Measurements from ENCODE around the gene LATS1. TPM values are rescaled to one million over a fixed set of nuclear protein-coding genes. Genes with fewer than 3 reads are reported as not detected.

Gene LATS1
- polyA plus RNA-seq, 3 donors = 5.2 to 10.3 (median 10.1) TPM

DNA sequence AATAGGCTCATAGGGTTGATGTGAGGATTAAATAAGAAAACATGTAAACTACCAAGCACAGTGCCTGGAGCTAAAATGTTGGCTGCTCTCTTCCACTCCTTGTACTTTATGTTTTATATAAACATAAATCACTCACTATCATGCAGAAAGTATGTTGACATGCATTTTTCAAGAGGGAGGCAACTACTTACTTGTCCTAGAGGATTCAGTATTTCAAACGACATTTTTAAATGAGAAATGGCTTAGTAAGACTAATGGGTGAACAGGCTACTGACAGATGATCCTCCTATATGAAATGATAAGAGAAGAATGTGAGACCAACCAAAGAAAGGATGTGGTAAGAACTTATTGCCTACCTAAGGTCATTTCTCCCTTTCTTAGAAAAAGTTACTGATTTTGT, 21.0 kb downstream of the LATS1 start:
- H3K27ac ChIP-seq (ENCODE audit: low read depth in 1 of 2, low read length in 2 of 2) = no peak overlapping the region
- no peak overlapping the region for H3K4me2 ChIP-seq (replicated peaks; ENCODE audit: extremely low read depth, low read length, poor library complexity, severe bottlenecking)
- H3K9ac ChIP-seq (ENCODE audit: insufficient read depth, low read length, poor library complexity, severe bottlenecking) = no peak overlapping the region
- H3K4me1 Mint-ChIP-seq = no peaks in the 10 kb centered on the region
- TF ChIP-seq, protein P1, sequence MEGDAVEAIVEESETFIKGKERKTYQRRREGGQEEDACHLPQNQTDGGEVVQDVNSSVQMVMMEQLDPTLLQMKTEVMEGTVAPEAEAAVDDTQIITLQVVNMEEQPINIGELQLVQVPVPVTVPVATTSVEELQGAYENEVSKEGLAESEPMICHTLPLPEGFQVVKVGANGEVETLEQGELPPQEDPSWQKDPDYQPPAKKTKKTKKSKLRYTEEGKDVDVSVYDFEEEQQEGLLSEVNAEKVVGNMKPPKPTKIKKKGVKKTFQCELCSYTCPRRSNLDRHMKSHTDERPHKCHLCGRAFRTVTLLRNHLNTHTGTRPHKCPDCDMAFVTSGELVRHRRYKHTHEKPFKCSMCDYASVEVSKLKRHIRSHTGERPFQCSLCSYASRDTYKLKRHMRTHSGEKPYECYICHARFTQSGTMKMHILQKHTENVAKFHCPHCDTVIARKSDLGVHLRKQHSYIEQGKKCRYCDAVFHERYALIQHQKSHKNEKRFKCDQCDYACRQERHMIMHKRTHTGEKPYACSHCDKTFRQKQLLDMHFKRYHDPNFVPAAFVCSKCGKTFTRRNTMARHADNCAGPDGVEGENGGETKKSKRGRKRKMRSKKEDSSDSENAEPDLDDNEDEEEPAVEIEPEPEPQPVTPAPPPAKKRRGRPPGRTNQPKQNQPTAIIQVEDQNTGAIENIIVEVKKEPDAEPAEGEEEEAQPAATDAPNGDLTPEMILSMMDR (IDR thresholded peaks at IDR 0.05) = no peak
- DNase-seq = no peak
- H4K20me1 ChIP-seq (ENCODE audit: insufficient read depth, low read length) = peaks cover 99% of the 10 kb centered on the region
- peaks cover 43 to 91% of the 10 kb centered on the region in 2 donors for H3K36me3 ChIP-seq (replicated peaks in 1 of 2; ENCODE audit: control insufficient read depth in 1 of 2, insufficient read depth in 2 of 2, low read length in 2 of 2)
- no peaks in the 10 kb centered on the region for H3K27me3 ChIP-seq (ENCODE audit: control insufficient read depth in 2 of 2, insufficient read depth in 2 of 2, low read length in 2 of 2)
- 100% methylated on average over 1 of the region's 1 CpG for WGBS (ENCODE audit: insufficient coverage)
- no peaks in the 10 kb centered on the region for H3K27me3 Mint-ChIP-seq (ENCODE audit: low read depth in 3 of 3)
- peaks cover 91% of the 10 kb centered on the region for H3K79me2 ChIP-seq (ENCODE audit: insufficient read depth, low read length)
- intact Hi-C loops (cut with micrococcal nuclease) = no loop called here
- H2AFZ ChIP-seq (ENCODE audit: insufficient read depth, low read depth, low read length, poor library complexity, severe bottlenecking) = no peak overlapping the region
- H3K9me3 ChIP-seq (replicated peaks in 1 of 2; ENCODE audit: control insufficient read depth in 1 of 2, insufficient read depth in 1 of 2, low read length in 2 of 2) = no peaks in the 10 kb centered on the region
- H3K9me3 Mint-ChIP-seq = no peaks in the 10 kb centered on the region
- peaks cover 44 to 64% of the 10 kb centered on the region in 2 donors for H3K36me3 Mint-ChIP-seq
- H3K4me3 ChIP-seq (replicated peaks in 1 of 3; ENCODE audit: low read depth in 2 of 3, low read length in 3 of 3) = no peak overlapping the region
- no peak overlapping the region for H3K27ac Mint-ChIP-seq
- H3K4me1 ChIP-seq (ENCODE audit: control insufficient read depth in 1 of 2, insufficient read depth in 2 of 2, low read length in 2 of 2) = no peaks in the 10 kb centered on the region
- H3K4me3 Mint-ChIP-seq = no peak overlapping the region

DNA sequence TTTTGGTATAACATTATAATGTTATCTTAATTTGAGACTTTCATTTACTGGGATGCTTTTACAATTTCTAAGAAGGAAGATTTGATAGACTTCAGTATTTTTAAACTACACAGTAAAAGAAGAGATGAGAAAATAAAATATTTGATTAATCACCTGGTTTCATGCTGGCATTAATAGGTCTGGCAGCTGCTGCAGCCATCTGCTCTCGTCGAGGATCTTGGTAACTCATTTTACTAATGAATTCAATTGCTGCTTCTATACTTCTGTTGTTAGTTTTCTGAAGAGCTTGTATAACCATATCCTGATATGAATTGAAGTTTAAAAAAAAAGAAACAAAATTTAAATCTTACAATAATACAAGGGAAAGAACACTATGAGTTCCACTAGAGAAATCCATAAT, 23.0 kb downstream of the LATS1 start:
- peaks cover 45 to 66% of the 10 kb centered on the region in 2 donors for H3K36me3 Mint-ChIP-seq
- Histone ChIP-seq H3K9ac (ENCODE audit: insufficient read depth, low read length, poor library complexity, severe bottlenecking) (no peak overlapping the region), H4K20me1 (ENCODE audit: insufficient read depth, low read length) (peaks cover 95% of the 10 kb centered on the region), H3K4me3 (replicated peaks in 1 of 3; ENCODE audit: low read depth in 2 of 3, low read length in 3 of 3) (no peak overlapping the region), H3K9me3 (replicated peaks in 1 of 2; ENCODE audit: control insufficient read depth in 1 of 2, insufficient read depth in 1 of 2, low read length in 2 of 2) (no peaks in the 10 kb centered on the region), H2AFZ (ENCODE audit: insufficient read depth, low read depth, low read length, poor library complexity, severe bottlenecking) (no peak overlapping the region), H3K27ac (ENCODE audit: low read depth in 1 of 2, low read length in 2 of 2) (no peak overlapping the region), H3K4me1 (ENCODE audit: control insufficient read depth in 1 of 2, insufficient read depth in 2 of 2, low read length in 2 of 2) (no peaks in the 10 kb centered on the region), H3K36me3 (replicated peaks in 1 of 2; ENCODE audit: control insufficient read depth in 1 of 2, insufficient read depth in 2 of 2, low read length in 2 of 2) (peaks cover 49 to 88% of the 10 kb centered on the region in 2 donors), H3K27me3 (ENCODE audit: control insufficient read depth in 2 of 2, insufficient read depth in 2 of 2, low read length in 2 of 2) (no peaks in the 10 kb centered on the region), H3K79me2 (ENCODE audit: insufficient read depth, low read length) (peaks cover 87% of the 10 kb centered on the region), H3K4me2 (replicated peaks; ENCODE audit: extremely low read depth, low read length, poor library complexity, severe bottlenecking) (no peak overlapping the region)
- WGBS (ENCODE audit: insufficient coverage) = no CpG with 5 or more reads among the region's 2 CpGs
- TF ChIP-seq, protein P1 (IDR thresholded peaks at IDR 0.05) = no peak
- no peaks in the 10 kb centered on the region for H3K4me1 Mint-ChIP-seq
- no peaks in the 10 kb centered on the region for H3K9me3 Mint-ChIP-seq
- intact Hi-C loops (cut with micrococcal nuclease) = no loop called here
- H3K27me3 Mint-ChIP-seq (ENCODE audit: low read depth in 3 of 3) = no peaks in the 10 kb centered on the region
- H3K27ac Mint-ChIP-seq = no peak overlapping the region
- no peak overlapping the region for H3K4me3 Mint-ChIP-seq
- DNase-seq = no peak

All from CD14-positive monocyte (primary cell).